Pons (tissue), 1 donor: ENCODE data around the gene H2BK1.
A peak's percentile ranks its signal among the peaks of the same experiment; 100 is the strongest.

Experiments
- DNase-seq: peaks from one replicate; pipeline ENCODE4 v3.0.0-alpha.2; 2016; ENCODE audit warnings: low spot score

The H2BK1 gene

DNA sequence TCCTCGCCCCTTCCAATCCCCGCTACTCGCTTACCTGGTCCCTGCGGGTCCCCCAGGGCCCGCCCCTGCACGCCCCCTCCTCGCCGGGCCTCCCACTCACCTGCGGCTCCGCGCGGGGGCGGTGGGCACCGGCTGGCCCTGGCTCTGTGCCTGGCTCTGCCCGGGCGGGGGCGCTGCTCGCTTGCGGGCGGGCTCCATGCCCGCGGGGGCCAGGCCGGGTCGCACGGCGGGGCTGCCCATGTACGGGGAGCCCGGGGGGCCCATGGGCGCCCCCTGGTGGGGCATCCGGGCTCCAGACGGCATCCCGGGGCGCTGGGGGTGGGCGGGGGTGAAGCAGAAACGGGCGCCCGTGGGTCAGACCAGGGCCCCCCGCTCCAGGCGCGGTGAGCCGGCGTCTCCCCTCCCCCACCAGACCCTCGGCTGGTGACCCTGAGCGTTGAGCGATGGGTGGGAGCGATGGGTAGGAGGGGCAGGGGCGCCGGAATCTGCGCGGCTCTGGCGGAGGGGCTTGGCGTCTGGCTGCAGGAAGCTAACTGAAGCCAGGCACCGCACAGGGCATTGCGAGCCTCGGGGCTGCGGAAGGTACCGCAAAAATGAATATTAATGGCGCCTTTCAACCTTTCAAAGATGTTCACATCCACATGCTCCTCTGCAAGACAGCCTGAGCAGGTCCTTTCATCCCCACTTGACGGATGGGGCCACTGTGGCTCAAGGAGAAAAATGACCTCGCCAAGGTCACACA is 35.2 kb upstream of the H2BK1 start:
- no peak for DNase-seq

DNA sequence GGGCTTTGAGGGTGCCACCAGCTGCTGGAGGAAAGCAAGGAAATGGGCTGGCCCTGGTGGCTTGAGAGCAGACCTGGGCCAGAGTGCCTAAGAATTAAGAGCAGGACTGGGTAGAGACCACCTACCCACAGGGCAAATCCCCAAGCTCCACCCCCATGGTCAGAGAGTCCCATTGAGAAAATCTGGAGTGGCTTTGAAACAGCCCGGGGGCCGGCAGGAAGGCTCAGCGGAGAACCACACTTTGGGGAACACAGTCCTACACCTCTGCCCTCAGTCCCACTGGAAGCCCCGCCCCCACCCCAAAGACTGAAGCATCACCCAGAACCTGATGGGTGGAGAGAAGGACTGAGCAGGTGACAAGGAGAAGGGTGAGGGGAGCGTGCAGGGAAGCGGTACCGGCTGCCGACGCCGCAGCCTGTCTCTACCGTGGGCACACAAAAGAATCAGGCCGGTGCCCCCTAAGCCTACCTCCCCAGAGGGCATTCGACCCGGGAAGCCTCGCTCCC is 34.6 kb upstream of the H2BK1 start:
- no peak for DNase-seq

DNA sequence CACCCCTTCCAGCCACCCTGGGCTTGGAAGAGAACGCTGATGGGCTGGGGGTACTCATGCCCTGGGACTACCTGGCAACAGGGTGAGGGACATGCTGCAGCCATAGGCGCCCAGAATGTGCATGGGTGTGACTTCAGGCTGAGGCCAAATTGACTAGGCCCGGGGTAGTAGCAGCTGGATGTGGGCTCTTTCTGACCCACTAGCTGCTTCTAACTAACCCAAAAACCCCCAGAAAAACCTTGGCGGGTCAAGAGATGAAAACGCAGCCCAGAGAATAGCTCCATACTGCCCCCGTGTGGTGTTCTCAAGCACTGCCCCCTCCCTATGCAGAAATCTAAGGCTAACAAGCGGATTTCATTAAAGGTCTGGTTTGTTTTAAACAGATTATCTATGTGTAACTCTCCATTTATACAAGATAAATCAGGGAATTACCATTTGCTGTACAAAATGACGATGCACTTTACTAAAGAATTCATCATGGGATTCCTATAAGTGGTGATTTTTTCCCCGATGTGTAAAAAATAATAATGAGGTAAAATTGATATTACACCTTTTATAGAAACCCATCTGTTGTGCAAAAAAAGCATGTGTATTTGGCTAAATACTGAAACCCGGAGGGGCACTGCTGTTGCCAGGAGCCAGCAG is 34.0 kb upstream of the H2BK1 start:
- peak; percentile 53 for DNase-seq

DNA sequence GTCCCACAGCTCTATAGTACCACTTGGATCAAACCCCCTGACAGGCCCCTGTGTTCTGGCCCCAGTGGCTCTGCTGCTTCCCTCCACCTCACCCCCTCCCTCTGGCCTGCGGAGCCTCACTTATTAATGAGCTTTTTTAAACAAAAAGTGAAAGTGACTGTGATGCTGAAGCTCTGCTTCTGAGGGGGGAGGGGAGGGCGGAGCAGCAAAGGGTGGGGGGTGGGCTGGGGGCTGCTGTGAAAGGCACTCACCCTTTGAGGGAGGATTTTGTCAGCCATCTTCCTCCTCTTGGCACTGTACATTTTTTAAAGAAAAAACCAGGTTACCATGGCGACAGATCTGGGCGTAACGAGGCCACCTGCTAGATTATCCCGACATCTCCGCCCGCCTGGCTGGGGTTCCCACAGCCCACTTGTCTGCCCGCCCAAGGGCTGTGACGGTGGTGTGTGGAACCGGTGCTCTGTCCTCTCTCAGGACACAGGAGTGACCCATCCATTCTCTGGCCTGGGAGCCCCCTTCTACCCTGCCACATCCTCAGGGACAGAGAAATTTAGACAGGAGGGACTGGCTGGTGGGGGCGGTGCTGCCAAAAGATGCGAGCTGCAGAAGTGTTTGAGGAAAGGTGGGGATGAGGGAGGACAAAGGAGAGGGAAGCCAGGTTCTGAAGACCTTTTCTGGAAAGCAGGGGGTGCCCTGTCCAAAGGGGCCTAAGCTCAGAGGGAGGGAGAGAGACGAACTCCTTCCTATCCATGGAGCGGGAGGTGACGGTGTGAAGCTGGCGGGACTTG is 33.3 kb upstream of the H2BK1 start:
- DNase-seq: no peak

DNA sequence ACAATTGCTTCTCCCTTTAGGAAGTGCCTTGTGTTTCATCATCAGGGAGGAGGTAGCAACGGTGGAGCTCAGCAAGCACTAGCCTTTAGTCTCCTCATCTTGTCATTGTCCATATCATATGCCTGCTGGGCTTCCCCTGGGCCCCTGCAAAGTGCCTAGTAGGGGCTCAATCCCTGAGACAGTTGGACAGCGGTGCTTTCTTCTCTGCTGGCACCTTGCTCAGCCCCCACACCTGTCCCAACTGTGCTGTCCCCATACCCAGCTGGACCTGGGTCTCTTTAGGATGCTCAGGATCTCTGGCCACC is 32.7 kb upstream of the H2BK1 start:
- no peak for DNase-seq

DNA sequence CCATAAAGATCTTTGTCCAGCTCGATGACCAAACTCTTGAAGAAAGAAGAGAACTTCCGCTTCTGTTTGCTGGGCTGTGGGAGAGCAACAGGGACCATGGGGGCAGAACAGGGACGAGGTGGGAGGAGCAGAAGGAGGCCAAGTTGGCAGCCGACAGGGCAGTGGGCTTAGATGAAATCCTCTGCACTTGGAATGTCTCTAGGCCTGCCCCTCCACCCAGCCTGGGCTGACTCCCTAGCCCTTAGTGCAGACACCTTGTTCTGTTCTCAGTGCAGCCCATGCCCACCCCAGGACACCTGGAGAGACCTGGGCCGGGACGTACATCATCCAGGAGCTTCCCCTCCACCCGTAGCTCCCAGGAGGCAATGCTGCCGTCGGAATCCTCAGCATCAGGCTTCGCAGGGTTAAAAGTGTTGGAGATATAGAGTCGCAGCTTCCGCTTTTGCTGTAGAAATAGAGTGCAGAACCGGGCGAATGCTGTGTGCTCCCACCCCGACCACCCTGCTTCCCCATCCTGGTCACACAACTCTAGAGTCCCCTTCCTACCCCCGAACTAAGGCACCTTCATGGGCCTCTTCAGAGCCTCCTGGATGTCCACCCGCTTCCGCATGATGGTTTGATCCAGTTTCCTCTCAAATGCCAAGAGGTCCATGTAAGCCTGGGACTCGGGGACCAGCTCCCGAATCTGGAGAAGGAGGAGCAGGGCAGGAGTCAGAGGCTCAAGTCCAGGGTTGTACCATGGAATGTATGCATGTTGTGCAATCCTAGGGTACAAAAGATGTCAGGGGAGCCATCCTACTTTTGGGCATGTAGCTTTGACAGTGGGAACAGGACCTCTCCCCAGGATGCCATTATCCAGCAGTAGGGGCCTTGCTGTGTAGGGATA is 32.1 kb upstream of the H2BK1 start:
- DNase-seq: no peak

DNA sequence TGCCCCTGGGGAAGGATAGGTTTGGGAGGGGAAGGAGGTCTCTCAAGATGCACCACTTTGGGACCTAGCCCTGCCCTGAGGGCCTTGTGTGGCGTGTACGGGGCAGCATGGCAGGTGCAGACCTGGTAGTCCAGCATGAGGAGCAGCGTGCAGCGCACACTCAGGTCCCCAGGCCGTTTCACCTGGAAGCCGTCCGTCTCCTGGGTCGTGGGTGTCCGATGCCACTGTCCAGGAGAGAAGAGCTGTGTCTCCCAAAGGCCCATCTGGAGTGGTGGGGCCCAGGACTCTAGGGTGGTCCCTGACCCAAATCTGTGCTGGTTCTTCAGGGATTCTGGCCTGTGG is 31.4 kb upstream of the H2BK1 start:
- DNase-seq: no peak

DNA sequence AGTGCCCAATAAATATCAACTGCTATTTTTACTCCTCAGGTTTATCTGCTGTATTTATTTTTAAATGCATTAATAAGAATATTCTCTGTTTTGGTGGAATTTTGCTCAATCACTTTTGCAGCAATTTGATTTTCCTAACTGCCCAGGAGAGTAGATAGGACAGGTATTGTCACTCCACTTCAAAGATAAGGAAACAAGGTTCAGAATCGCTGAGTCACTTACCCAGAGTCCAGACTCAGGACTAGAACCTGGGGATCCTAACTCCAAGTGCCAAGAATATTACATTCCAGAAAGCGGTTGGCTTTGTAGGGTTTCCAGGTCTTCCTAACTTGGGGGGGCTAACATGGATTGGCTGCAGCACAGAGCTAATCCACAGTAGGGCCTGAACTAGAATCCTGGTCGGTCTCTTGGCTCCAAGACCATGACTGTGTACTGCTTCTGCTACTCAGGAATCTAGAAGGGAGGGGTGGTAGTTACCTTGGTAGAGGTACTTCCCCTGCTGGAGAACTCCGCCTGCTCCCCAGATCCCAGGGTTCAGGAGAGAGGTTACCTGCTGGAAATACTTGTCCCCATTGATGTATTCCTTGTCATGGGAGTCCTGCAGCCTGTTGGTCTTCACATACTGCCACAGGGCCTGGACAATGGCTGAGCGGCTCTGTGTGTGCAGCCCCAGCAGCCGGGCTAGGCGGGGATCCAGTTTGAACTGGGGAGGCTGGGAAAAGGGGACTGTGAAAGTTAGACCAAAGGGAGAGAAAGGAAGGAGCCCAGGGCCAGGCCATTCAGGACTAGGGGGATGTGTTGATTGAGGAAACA is 30.9 kb upstream of the H2BK1 start:
- no peak for DNase-seq

DNA sequence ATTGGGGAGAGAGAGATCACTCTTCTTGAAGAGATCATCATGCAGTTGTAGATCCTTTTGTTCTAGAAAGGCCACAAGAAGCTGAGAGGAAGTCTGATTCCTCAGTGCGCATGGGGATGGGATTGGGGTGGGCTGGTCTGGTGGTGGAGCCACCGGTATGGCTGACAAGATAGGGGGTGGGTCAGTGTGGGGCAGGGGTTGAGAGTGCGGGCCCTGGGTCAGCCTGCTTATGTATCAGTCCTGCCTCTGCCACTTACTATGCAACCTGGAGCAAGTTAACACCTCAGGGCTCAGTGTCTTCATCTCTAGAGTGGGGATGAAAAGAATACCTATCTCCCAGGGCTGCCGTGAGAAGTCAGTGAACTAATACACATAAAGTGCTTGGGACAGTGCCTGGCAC is 30.2 kb upstream of the H2BK1 start:
- no peak for DNase-seq

DNA sequence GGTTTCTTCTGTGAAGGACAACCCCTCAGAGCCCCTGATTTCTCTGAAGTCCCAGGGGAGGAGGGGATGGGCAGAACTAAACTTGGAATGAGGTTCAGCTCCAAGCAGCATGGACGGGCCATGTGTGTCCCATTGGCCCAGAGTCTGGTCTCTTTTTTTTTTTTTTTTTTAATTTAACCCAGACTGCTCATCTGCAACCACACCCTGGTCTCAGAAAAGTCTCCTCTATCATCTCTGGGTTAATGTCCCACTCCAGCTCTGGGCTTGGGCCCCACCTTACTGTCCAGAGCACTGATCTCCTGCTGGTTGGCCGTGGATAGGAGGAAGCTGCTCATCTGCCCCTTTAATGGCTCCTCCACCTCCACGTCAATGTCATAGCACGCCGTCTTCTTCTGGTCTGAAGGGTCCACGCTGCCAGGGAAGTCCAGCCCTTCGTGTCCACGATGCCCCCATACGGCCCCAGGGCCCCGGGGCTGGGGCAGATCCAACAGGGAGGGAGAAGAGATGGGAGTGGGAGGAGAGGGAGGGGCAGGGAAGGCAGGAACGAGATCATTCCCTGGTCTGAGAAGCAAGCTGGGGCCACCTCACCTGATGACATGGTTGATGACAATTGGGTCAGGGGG is 29.7 kb upstream of the H2BK1 start:
- no peak for DNase-seq

DNA sequence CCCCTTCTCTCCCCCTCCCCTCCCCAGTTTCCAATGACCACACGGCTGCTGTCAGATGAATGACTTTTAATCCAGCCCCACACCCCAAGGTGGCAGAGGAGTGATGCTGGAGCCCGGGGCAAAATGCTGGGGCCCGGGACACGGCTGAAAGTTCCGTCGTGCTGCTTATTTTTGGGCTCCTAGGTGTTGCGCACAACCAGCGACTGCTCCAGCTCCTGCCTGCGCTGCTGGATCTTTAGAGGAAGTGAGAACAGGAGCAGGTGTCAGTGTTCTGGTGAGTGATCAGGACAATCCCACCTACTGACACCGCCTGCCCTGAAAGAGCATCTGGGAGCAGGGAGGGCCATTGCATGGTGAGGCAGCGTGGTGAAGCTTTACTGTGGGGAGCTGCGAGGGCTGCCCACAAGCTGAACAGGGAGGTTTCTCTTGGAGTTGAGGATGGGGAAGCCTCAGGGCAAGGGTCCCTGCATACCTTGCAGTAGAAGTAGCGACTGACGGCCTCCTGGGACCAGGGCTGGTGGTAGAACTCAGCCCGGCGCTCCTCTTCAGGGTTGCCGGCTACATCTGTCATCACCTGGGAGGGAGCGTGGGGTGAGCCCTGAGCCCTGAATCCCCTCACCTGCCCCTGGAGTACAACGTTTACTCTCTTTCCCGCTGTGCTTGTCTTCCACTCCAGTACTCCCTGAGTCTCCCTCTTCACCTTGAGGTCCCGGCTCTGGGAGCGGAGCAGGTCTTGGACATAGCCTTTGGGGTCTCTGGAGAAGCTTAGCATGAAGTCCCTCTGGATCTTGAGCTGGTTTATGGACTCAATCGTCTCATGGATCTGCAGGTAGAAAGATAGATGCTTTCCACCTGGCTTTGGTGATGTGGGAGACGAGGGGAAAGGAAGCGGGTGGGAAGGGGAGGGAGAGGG is 28.9 kb upstream of the H2BK1 start:
- no peak for DNase-seq

DNA sequence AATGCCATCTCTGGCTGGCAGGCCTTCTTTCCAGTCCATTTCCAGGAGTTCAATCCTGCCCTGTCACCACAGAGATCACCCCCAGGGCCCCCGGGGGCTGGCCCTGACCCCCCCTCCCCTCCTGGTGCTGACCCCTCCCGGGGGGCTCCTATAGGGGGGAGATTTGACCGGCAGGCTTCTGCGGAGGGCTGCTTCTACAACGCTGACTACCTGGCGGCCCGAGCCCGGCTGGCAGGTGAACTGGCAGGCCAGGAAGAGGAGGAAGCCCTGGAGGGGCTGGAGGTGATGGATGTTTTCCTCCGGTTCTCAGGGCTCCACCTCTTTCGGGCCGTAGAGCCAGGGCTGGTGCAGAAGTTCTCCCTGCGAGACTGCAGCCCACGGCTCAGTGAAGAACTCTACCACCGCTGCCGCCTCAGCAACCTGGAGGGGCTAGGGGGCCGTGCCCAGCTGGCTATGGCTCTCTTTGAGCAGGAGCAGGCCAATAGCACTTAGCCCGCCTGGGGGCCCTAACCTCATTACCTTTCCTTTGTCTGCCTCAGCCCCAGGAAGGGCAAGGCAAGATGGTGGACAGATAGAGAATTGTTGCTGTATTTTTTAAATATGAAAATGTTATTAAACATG is 28.0 kb upstream of the H2BK1 start:
- DNase-seq: no peak

DNA sequence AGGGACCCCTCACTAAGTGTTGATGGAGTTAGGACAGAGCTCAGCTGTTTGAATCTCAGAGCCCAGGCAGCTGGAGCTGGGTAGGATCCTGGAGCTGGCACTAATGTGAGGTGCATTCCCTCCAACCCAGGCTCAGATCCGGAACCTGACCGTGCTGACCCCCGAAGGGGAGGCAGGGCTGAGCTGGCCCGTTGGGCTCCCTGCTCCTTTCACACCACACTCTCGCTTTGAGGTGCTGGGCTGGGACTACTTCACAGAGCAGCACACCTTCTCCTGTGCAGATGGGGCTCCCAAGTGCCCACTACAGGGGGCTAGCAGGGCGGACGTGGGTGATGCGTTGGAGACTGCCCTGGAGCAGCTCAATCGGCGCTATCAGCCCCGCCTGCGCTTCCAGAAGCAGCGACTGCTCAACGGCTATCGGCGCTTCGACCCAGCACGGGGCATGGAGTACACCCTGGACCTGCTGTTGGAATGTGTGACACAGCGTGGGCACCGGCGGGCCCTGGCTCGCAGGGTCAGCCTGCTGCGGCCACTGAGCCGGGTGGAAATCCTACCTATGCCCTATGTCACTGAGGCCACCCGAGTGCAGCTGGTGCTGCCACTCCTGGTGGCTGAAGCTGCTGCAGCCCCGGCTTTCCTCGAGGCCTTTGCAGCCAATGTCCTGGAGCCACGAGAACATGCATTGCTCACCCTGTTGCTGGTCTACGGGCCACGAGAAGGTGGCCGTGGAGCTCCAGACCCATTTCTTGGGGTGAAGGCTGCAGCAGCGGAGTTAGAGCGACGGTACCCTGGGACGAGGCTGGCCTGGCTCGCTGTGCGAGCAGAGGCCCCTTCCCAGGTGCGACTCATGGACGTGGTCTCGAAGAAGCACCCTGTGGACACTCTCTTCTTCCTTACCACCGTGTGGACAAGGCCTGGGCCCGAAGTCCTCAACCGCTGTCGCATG is 27.2 kb upstream of the H2BK1 start:
- no peak for DNase-seq

DNA sequence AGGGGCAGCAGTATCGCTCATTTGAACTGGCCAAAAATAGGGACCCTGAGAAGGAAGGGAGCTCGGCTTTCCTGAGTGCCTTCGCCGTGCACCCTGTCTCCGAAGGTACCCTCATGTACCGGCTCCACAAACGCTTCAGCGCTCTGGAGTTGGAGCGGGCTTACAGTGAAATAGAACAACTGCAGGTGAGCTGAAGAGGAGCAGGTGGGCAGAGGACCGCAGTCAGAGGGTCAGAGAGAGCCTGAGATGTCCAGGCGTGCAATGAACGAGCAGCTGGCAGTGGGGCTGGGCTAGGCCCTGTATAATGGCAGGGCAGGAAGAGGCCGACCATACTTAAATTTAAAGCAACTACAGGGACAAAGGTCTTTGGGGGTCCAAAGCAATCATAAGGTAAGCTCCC is 26.1 kb upstream of the H2BK1 start:
- DNase-seq: no peak

DNA sequence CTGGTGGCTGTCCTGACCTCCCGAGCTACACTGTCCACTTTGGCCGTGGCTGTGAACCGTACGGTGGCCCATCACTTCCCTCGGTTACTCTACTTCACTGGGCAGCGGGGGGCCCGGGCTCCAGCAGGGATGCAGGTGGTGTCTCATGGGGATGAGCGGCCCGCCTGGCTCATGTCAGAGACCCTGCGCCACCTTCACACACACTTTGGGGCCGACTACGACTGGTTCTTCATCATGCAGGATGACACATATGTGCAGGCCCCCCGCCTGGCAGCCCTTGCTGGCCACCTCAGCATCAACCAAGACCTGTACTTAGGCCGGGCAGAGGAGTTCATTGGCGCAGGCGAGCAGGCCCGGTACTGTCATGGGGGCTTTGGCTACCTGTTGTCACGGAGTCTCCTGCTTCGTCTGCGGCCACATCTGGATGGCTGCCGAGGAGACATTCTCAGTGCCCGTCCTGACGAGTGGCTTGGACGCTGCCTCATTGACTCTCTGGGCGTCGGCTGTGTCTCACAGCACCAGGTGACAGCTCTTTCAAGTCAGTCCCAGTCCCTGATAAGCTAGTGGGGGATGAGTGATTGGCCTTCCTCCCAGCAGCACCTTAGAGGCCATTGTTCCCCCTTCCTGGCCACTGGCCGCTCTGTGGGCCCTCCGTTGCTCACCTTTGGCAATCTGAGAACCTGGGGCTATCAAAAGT is 25.0 kb upstream of the H2BK1 start:
- no peak for DNase-seq

DNA sequence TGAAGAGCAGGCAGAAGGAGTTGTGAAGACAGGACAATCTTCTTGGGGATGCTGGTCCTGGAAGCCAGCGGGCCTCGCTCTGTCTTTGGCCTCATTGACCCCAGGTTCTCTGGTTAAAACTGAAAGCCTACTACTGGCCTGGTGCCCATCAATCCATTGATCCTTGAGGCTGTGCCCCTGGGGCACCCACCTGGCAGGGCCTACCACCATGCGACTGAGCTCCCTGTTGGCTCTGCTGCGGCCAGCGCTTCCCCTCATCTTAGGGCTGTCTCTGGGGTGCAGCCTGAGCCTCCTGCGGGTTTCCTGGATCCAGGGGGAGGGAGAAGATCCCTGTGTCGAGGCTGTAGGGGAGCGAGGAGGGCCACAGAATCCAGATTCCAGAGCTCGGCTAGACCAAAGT is 23.5 kb upstream of the H2BK1 start:
- DNase-seq: no peak

DNA sequence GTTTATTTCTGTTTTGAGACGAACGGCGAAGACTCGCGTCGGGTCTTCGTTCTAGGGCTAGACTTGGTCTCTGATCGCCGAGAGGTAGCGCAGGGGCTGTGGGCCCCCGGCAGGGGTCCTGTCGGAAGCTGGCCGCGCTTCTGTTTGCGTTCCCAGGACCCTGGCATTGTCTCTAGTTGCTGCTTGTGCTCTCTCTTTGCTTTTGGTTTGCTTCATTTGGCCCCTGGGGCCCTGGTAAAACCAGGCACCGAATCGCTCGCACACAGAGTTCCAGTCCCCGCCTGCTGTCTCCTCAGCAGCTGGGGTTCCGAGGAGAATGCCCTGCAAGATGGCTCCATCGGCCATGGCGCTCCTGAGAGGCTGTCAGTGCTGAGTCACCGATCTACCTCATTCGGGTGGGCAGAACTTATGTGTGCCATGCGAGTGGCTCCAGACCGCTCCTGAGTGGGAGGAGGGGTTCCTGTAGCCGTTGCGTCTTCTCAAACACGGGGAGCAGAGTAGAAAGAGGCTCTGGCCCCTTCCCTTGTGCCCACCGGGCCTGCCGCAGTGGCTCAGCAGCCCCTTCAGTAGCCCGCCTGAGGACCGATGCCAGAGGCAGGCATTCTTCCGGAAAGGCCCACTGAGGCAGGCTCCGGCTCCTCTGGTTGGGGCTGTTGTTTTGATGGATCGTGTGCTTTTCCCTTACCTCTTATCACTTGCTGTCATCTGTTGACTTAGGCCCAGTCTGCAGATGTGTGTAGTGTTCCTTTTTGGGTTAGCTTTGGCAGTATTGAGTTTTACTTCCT is 22.8 kb upstream of the H2BK1 start:
- DNase-seq: no peak
